Lower lobe of right lung (tissue), 2 donors: ENCODE data around the gene OR2AJ1. TPM values are rescaled to one million over a fixed set of nuclear protein-coding genes. Genes with fewer than 3 reads are reported as not detected.

ENCODE experiments used
- ATAC-seq, 2 donors: fragments of 200-7000 bp; cut with Tn5 transposase; one replicate each; pipeline ENCODE4 v1.9.1; 2020 to 2022; ENCODE audit warnings: mild to moderate bottlenecking in 2 of 2, moderate library complexity in 2 of 2
- DNase-seq: peaks from one replicate; pipeline ENCODE4 v3.0.0-alpha.2; 2020
- H3K27ac ChIP-seq: fragments of 200-600 bp; one replicate; pipeline ENCODE4 v1.8.0; 2022
- H3K27me3 ChIP-seq: fragments of 200-600 bp; one replicate; pipeline ENCODE4 v1.8.0; 2022; ENCODE audit warnings: low read depth
- H3K36me3 ChIP-seq: fragments of 200-600 bp; one replicate; pipeline ENCODE4 v1.8.0; 2022; ENCODE audit warnings: mild to moderate bottlenecking
- H3K4me1 ChIP-seq: fragments of 200-600 bp; one replicate; pipeline ENCODE4 v1.8.0; 2022
- H3K4me3 ChIP-seq: fragments of 200-600 bp; one replicate; pipeline ENCODE4 v1.8.0; 2022; ENCODE audit warnings: mild to moderate bottlenecking
- H3K9me3 ChIP-seq: fragments of 200-600 bp; one replicate; pipeline ENCODE4 v1.8.0; 2022
- CTCF ChIP-seq: fragments of 200-600 bp; IDR thresholded peaks from one replicate; pipeline ENCODE4 v1.8.0; 2022; ENCODE audit warnings: antibody characterized with exemption, mild to moderate bottlenecking
- intact Hi-C: fragments of 100-400 bp; cut with DNase I; formaldehyde crosslinking; loops from one replicate; pipeline ENCODE4 v1.11.0; 2022
- total RNA-seq: library from RNA; stranded (reverse); fragmentation: NEBNext Ultra II Directional; extraction: Animal tissue kit (Norgen Biotek cat#: 25700); gene quantifications from one replicate; pipeline ENCODE4 v1.2.1, GENCODE V29; 2021
- donor health status: DM: no; HTN: yes; CAD: no; lungs with severe emphysema.

Gene OR2AJ1
- total RNA-seq, 1 donor from 2014 or later: not detected

GRCh38 chr1:247953408-247953807 lies 28.7 kb downstream of the OR2AJ1 start:
- ATAC-seq (no peak), DNase-seq (no peak)
- intact Hi-C loops: no loop called here
- no peak for TF ChIP-seq CTCF
- Histone ChIP-seq H3K9me3 (no peaks in the 10 kb centered on the region), H3K4me1 (no peaks in the 10 kb centered on the region), H3K4me3 (no peak overlapping the region), H3K36me3 (no peaks in the 10 kb centered on the region), H3K27me3 (no peaks in the 10 kb centered on the region), H3K27ac (no peak overlapping the region)

- no peak overlapping the region for H3K27ac ChIP-seq
- no peak overlapping the region for H3K4me3 ChIP-seq
- ATAC-seq: no peak
- H3K27me3 ChIP-seq: no peaks in the 10 kb centered on the region
- H3K9me3 ChIP-seq: no peaks in the 10 kb centered on the region
- H3K36me3 ChIP-seq: no peaks in the 10 kb centered on the region
- intact Hi-C loops: no loop called here
- no peak for TF ChIP-seq CTCF
- no peaks in the 10 kb centered on the region for H3K4me1 ChIP-seq
- DNase-seq: no peak
Observed at GRCh38 chr1:247961791-247962190, 37.1 kb downstream of the OR2AJ1 start.

- no peaks in the 10 kb centered on the region for H3K36me3 ChIP-seq
- H3K27ac ChIP-seq: no peak overlapping the region
- no peak overlapping the region for H3K4me3 ChIP-seq
- no peaks in the 10 kb centered on the region for H3K27me3 ChIP-seq
- DNase-seq (no peak), ATAC-seq (no peak)
- no peaks in the 10 kb centered on the region for H3K4me1 ChIP-seq
- no peaks in the 10 kb centered on the region for H3K9me3 ChIP-seq
- intact Hi-C loops: no loop called here
- TF ChIP-seq CTCF: no peak
Observed at GRCh38 chr1:247962911-247963588, 38.4 kb downstream of the OR2AJ1 start.

GRCh38 chr1:247964933-247965332 lies 40.2 kb downstream of the OR2AJ1 start, which contains the start of gene OR2AK2:
Gene OR2AK2 (plus strand): TSS chr1:247965233. CDS start chr1:247965377, 144 bp downstream.
- Histone ChIP-seq H3K9me3 (no peaks in the 10 kb centered on the region), H3K4me1 (no peaks in the 10 kb centered on the region), H3K36me3 (no peaks in the 10 kb centered on the region), H3K27ac (no peak within 1 kb of the TSS), H3K4me3 (no peak within 1 kb of the TSS), H3K27me3 (no peaks in the 10 kb centered on the region)
- no peak for ATAC-seq
- TF ChIP-seq CTCF: no peak
- intact Hi-C loops: no loop called here
- DNase-seq: no peak

GRCh38 chr1:247966532-247967204 lies 42.0 kb downstream of the OR2AJ1 start:
- Histone ChIP-seq H3K27ac (no peak overlapping the region), H3K27me3 (no peaks in the 10 kb centered on the region), H3K9me3 (no peaks in the 10 kb centered on the region), H3K36me3 (no peaks in the 10 kb centered on the region), H3K4me1 (no peaks in the 10 kb centered on the region), H3K4me3 (no peak overlapping the region)
- intact Hi-C loops: no loop called here
- no peak for TF ChIP-seq CTCF
- DNase-seq: no peak
- ATAC-seq: no peak

Other genes with a start within 250 kb of the OR2AJ1 start
- not detected for gene OR13G1, start 245.2 kb upstream of the OR2AJ1 start, total RNA-seq
- not detected for gene OR6F1, start 208.2 kb upstream of the OR2AJ1 start, total RNA-seq
- not detected for gene OR14K1, start 186.3 kb upstream of the OR2AJ1 start, total RNA-seq
- gene OR14A2, start 176.7 kb upstream of the OR2AJ1 start, total RNA-seq: not detected
- not detected for gene OR1C1, start 164.3 kb upstream of the OR2AJ1 start, total RNA-seq
- not detected for gene OR14A16, start 100.8 kb upstream of the OR2AJ1 start, total RNA-seq
- gene OR11L1, start 83.0 kb upstream of the OR2AJ1 start, total RNA-seq: not detected
- 4.0 TPM for gene TRIM58, start 67.7 kb upstream of the OR2AJ1 start, total RNA-seq
- gene OR2W3, start 29.3 kb upstream of the OR2AJ1 start, total RNA-seq: 1.2 TPM
- gene OR2T8, start 4.6 kb upstream of the OR2AJ1 start, total RNA-seq: not detected
- gene OR2L8, start 24.0 kb downstream of the OR2AJ1 start, total RNA-seq: not detected
- gene OR2AK2, start 40.3 kb downstream of the OR2AJ1 start, total RNA-seq: not detected
- gene OR2L5, start 88.8 kb downstream of the OR2AJ1 start, total RNA-seq: not detected
- not detected for gene OR2L2, start 105.2 kb downstream of the OR2AJ1 start, total RNA-seq
- not detected for gene OR2L3, start 121.9 kb downstream of the OR2AJ1 start, total RNA-seq
- gene OR2L13, start 170.3 kb downstream of the OR2AJ1 start, total RNA-seq: not detected
- not detected for gene OR2M5, start 220.3 kb downstream of the OR2AJ1 start, total RNA-seq
- gene OR2M2, start 249.9 kb downstream of the OR2AJ1 start, total RNA-seq: not detected